HuH-7.5 (cell line): ENCODE data around the gene AMDHD1.

ENCODE experiments used
- DNase-seq: peaks from one replicate; pipeline ENCODE4 v3.0.0; 2011; ENCODE audit warnings: low spot score

Gene AMDHD1

GRCh38 chr12:95995238-95996031, 52.3 kb downstream of the AMDHD1 start:
- peak; percentile 30 for DNase-seq

GRCh38 chr12:95996034-95996658, 53.0 kb downstream of the AMDHD1 start, which contains the start of gene HAL:
Gene HAL, minus strand, starts transcription at chr12:95996344. Its CDS starts 434 bp downstream, at chr12:95995910.
- DNase-seq: peak; percentile 52

GRCh38 chr12:95997276-95997675, 54.1 kb downstream of the AMDHD1 start:
- DNase-seq: no peak

GRCh38 chr12:95997911-95998510, 54.9 kb downstream of the AMDHD1 start:
- DNase-seq: no peak

- peak; percentile 43 for DNase-seq
These were observed 55.6 kb downstream of the AMDHD1 start for GRCh38 chr12:95998611-95999286.

- no peak for DNase-seq
These were observed 56.4 kb downstream of the AMDHD1 start for GRCh38 chr12:95999484-95999883.

- DNase-seq: no peak
These were observed 57.7 kb downstream of the AMDHD1 start for GRCh38 chr12:96000858-96001257.

GRCh38 chr12:96006727-96007126, 63.6 kb downstream of the AMDHD1 start:
- DNase-seq: no peak

- DNase-seq: no peak
These were observed 64.6 kb downstream of the AMDHD1 start for GRCh38 chr12:96007729-96008128.

- DNase-seq: no peak
These were observed 71.9 kb downstream of the AMDHD1 start for GRCh38 chr12:96014943-96015599.

GRCh38 chr12:96015672-96016071, 72.5 kb downstream of the AMDHD1 start:
- peak; percentile 18 for DNase-seq
